HCT116 (cell line): ENCODE measurements around the gene MINDY4. TPM values are rescaled to one million over a fixed set of nuclear protein-coding genes. Genes with fewer than 3 reads are reported as not detected.
A peak's percentile ranks its signal among the peaks of the same experiment; 100 is the strongest.

ENCODE experiments used
- ATAC-seq: fragments of 200-7000 bp; cut with Tn5 transposase; 2 replicates; pipeline ENCODE4 v1.9.1; 2020; ENCODE audit warnings: mild to moderate bottlenecking, moderate library complexity
- BruUV-seq: library from RNA; stranded (reverse); fragments of 400-500 nt; replicated peaks from 2 replicates; lab custom pipeline; 2021; lab: Mats Ljungman, UMichigan
- CTCF ChIA-PET: fragments of 300-600 bp; sonication (Branson Sonifier 250); formaldehyde crosslinking; loops from one replicate; lab custom pipeline; 2021; ENCODE audit warnings: antibody characterized with exemption; lab: Charles Lee
- POLR2A ChIA-PET: fragments of 300-600, 350-600 bp; sonication (Branson Sonifier 250); formaldehyde crosslinking; loops from one replicate; lab custom pipeline; 2021; ENCODE audit warnings: antibody characterized with exemption; lab: Charles Lee
- RAD21 ChIA-PET, 2 experiments: fragments of 300-600 bp; sonication (Branson Sonifier 250); formaldehyde crosslinking; loops; one replicate each; lab custom pipeline; 2023; ENCODE audit warnings: low total read pairs in 2 of 2; ENCODE audit not compliant: uncharacterized antibody in 2 of 2, unreplicated experiment in 2 of 2, low non-redundant PET in 1 of 2; lab: Charles Lee
- DNase-seq: peaks from one replicate; pipeline ENCODE4 v3.0.0-alpha.2; 2010; ENCODE audit warnings: low read depth, low spot score
- H2AFZ ChIP-seq: fragments of 200-600 bp; shearing (Covaris generic), sonication (generic); 2 replicates; pipeline ENCODE4 v1.6.1; 2017; ENCODE audit warnings: low read depth, mixed run types, mixed read lengths, antibody characterized with exemption, low read length; ENCODE audit not compliant: poor library complexity, severe bottlenecking
- H3K27ac ChIP-seq: 2 replicates; pipeline ENCODE4 v1.5.1; 2012; ENCODE audit warnings: low read depth, low read length
- H3K27me3 ChIP-seq: fragments of 200-600 bp; sonication (generic); 2 replicates; pipeline ENCODE4 v1.6.1; 2016; ENCODE audit warnings: mixed run types, low read length, mixed read lengths; ENCODE audit not compliant: insufficient read depth
- H3K36me3 ChIP-seq, 2 experiments: fragments of 200-500 bp in 1 of 2; fragments of 200-600 bp in 1 of 2; sonication (Bioruptor generic) in 1 of 2; sonication (generic) in 1 of 2; 2 replicates each; pipeline versions ENCODE4 v1.5.1 to v1.6.1; 2014 to 2016; ENCODE audit warnings: low read length in 2 of 2, inconsistent platforms in 1 of 2, mixed read lengths in 1 of 2, mixed run types in 1 of 2; ENCODE audit not compliant: insufficient read depth in 2 of 2, control insufficient read depth in 1 of 2
- H3K4me1 ChIP-seq, 2 experiments: fragments of 200-600 bp in 1 of 2; sonication (generic) in 1 of 2; 2 replicates each; pipeline versions ENCODE4 v1.5.1 to v1.6.1; 2012 to 2017; ENCODE audit warnings: low read length in 2 of 2, inconsistent platforms in 1 of 2, mild to moderate bottlenecking in 1 of 2, mixed read lengths in 1 of 2, mixed run types in 1 of 2, moderate library complexity in 1 of 2; ENCODE audit not compliant: insufficient read depth in 2 of 2, control insufficient read depth in 1 of 2
- H3K4me2 ChIP-seq: fragments of 200-600 bp; sonication (generic); 2 replicates; pipeline ENCODE4 v1.6.1; 2017; ENCODE audit warnings: mixed run types, low read length, mixed read lengths
- H3K4me3 ChIP-seq, 2 experiments: fragments of 200-600 bp in 1 of 2; sonication (generic) in 1 of 2; replicated peaks in 1 of 2; 2 replicates each; pipeline ENCODE4 v1.5.1; 2011 to 2016; ENCODE audit warnings: low read length in 2 of 2, control low read depth in 1 of 2, low read depth in 1 of 2, mild to moderate bottlenecking in 1 of 2, mixed read lengths in 1 of 2, mixed run types in 1 of 2
- H3K79me2 ChIP-seq: fragments of 200-600 bp; sonication (generic); 2 replicates; pipeline ENCODE4 v1.6.1; 2017; ENCODE audit warnings: mild to moderate bottlenecking, mixed run types, low read length, moderate library complexity, mixed read lengths; ENCODE audit not compliant: insufficient read depth
- H3K9ac ChIP-seq: fragments of 200-600 bp; sonication (generic); 2 replicates; pipeline ENCODE4 v1.6.1; 2016; ENCODE audit warnings: low read length, mixed read lengths
- H3K9me2 ChIP-seq: fragments of 200-600 bp; sonication (generic), shearing (Covaris generic); 2 replicates; pipeline ENCODE4 v1.6.1; 2017; ENCODE audit warnings: mixed run types, mild to moderate bottlenecking, moderate library complexity; ENCODE audit not compliant: insufficient read depth
- H3K9me3 ChIP-seq, 2 experiments: fragments of 200-500 bp in 1 of 2; fragments of 200-600 bp in 1 of 2; sonication (Bioruptor generic) in 1 of 2; sonication (generic) in 1 of 2; 2 replicates each; pipeline ENCODE4 v1.6.1; 2014 to 2017; ENCODE audit warnings: low read length in 2 of 2, mixed read lengths in 2 of 2, inconsistent platforms in 1 of 2, low read depth in 1 of 2, mild to moderate bottlenecking in 1 of 2, mixed run types in 1 of 2, moderate library complexity in 1 of 2; ENCODE audit not compliant: control insufficient read depth in 1 of 2, insufficient read depth in 1 of 2
- H4K20me1 ChIP-seq: fragments of 200-600 bp; sonication (generic), shearing (Covaris generic); 2 replicates; pipeline ENCODE4 v1.6.1; 2017; ENCODE audit warnings: mixed run types, mild to moderate bottlenecking, moderate library complexity; ENCODE audit not compliant: insufficient read depth
- ATF3 ChIP-seq: IDR thresholded peaks from 2 replicates; pipeline ENCODE4 v1.6.1; 2012
- CTCF ChIP-seq, 3 experiments: fragments of 200-600 bp in 1 of 3; sonication (generic) in 1 of 3; IDR thresholded peaks in 2 of 3; conservative IDR thresholded peaks in 1 of 3; 2 replicates each; pipeline ENCODE4 v1.5.1; 2012 to 2017; ENCODE audit warnings: low read depth in 2 of 3, low read length in 2 of 3, antibody characterized with exemption in 1 of 3, borderline replicate concordance in 1 of 3, control low read depth in 1 of 3, mild to moderate bottlenecking in 1 of 3, mixed read lengths in 1 of 3, mixed run types in 1 of 3, moderate library complexity in 1 of 3; ENCODE audit not compliant: insufficient read depth in 1 of 3
- EZH2 ChIP-seq: fragments of 200-600 bp; sonication (generic); IDR thresholded peaks from 2 replicates; pipeline ENCODE4 v1.6.1; 2017; ENCODE audit warnings: antibody characterized with exemption, mixed run types
- EZH2phosphoT487 ChIP-seq: fragments of 200-600 bp; IDR thresholded peaks from 2 replicates; pipeline ENCODE4 v1.6.1; 2018; ENCODE audit warnings: antibody characterized with exemption, borderline replicate concordance
- POLR2AphosphoS5 ChIP-seq: IDR thresholded peaks from 2 replicates; pipeline ENCODE4 v1.6.1; 2011; ENCODE audit warnings: mild to moderate bottlenecking, low read depth, low read length, moderate library complexity
- RAD21 ChIP-seq: IDR thresholded peaks from 2 replicates; pipeline ENCODE4 v1.6.1; 2012; ENCODE audit warnings: low read depth, mild to moderate bottlenecking
- ZFX ChIP-seq: fragments of 450-650 bp; IDR thresholded peaks from 2 replicates; pipeline ENCODE4 v1.6.1; 2017
- intact Hi-C: fragments of 100-400 bp; cut with micrococcal nuclease; formaldehyde crosslinking; loops from 2 replicates; pipeline ENCODE4 v1.10.0; 2022
- total RNA-seq: library from RNA; stranded (reverse); gene quantifications from one replicate; pipeline ENCODE4 v1.2.1, GENCODE V29; 2021; ENCODE audit not compliant: unreplicated experiment

The MINDY4 gene
- total RNA-seq, 1 experiment from 2014 or later, result 6.1 TPM

- ATAC-seq (no peak), DNase-seq (no peak)
- intact Hi-C loops, result loop anchor here (5.0 to 10.0 kb wide), 2 partner anchors 466 to 579 kb away; no protein-coding TSS in a partner anchor
- Histone ChIP-seq H3K4me3 (no peak overlapping the region), H3K9me2 (no peaks in the 10 kb centered on the region), H4K20me1 (no peaks in the 10 kb centered on the region), H3K9me3 (no peaks in the 10 kb centered on the region), H3K4me1 (no peaks in the 10 kb centered on the region), H3K79me2 (no peaks in the 10 kb centered on the region), H3K27me3 (no peaks in the 10 kb centered on the region), H3K36me3 (no peaks in the 10 kb centered on the region), H3K27ac (no peak overlapping the region), H3K4me2 (no peak overlapping the region), H2AFZ (no peak overlapping the region), H3K9ac (no peak overlapping the region)
- TF ChIP-seq POLR2AphosphoS5, result no peak
- TF ChIP-seq CTCF (IDR thresholded peaks at IDR 0.05 in 2 of 3, conservative IDR thresholded peaks at IDR 0.05 in 1 of 3; ENCODE audit: borderline replicate concordance in 1 of 3, insufficient read depth in 1 of 3, low read depth in 2 of 3, low read length in 2 of 3), result peak; percentile 3 to 29 (median 8); a peak in 1 of 6 replicates
- TF ChIP-seq RAD21, result peak; percentile 56
- TF ChIP-seq ATF3, result no peak
- TF ChIP-seq EZH2phosphoT487, result no peak
- TF ChIP-seq ZFX, result no peak
- TF ChIP-seq EZH2, result no peak
- BruUV-seq, result no TSS peak
- ChIA-PET POLR2A (no interaction called here), RAD21 (no interaction called here), CTCF (no interaction called here)
These were observed 27.7 kb upstream of the MINDY4 start for GRCh38 chr7:30743371-30744074.
